NB4 (cell line): ENCODE results near the gene PASK.

ENCODE experiments used
- DNase-seq: peaks from one replicate; pipeline ENCODE4 v3.0.0; 2010; ENCODE audit warnings: low read depth
- H3K4me3 ChIP-seq: one replicate; pipeline ENCODE4 v1.5.1; 2011; ENCODE audit warnings: mild to moderate bottlenecking, low read depth, low read length, moderate library complexity
- MYC ChIP-seq: IDR thresholded peaks from 2 replicates; pipeline ENCODE4 v1.6.1; 2011; ENCODE audit warnings: low read depth, low read length
- POLR2A ChIP-seq: IDR thresholded peaks from 2 replicates; pipeline ENCODE4 v1.6.1; 2011; ENCODE audit warnings: mild to moderate bottlenecking; ENCODE audit not compliant: insufficient read length; ENCODE audit errors: extremely low read depth
- TF ChIP-seq, protein P1 (sequence below): IDR thresholded peaks from 2 replicates; pipeline ENCODE4 v1.6.1; 2011; ENCODE audit warnings: low read depth, low read length
- TF ChIP-seq, protein P2 (sequence below): IDR thresholded peaks from one replicate; pipeline ENCODE4 v1.5.1; 2012; ENCODE audit warnings: low read depth, low read length

PASK gene

DNA sequence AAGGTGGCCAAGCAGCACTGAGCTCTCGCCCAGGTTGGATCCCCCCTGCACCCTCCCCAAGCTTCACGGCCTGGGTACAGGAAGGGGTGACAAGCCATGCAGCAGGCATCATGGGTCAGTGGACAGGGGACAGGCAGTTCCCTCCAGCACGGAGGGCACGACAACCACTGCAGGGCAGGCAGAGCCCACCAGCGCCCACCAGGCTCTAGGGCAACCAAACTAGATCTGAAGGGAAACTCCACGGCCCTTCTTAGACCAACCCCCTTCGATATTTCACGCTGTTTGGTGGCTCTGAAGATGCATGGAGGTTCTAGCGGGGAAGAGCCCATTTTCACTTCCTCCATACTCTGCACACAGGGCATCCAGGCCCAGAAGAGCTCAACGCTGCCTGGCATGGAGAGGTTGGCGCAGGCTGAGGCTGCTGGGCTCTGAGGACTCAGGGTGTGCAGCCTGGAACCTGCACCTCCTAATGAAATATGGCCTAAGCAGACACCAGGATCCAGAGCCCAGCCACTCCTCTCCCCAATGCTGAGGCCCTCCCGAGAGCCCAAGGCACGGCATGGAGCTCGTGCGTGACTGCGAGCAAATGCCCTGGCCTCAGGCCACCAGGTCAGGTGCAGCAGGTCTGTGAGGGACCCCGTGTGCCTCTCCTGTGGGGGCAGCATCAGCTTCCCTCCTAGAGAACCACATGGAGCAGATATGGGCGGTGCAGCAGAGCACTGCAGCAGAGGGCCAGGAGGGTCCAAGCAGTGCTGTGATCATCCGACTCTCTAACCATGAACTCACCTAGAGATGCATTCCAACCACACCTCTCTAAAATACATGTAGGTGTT lies 38.4 kb downstream of the PASK start:
- no peak overlapping the region for H3K4me3 ChIP-seq
- TF ChIP-seq, protein P1, sequence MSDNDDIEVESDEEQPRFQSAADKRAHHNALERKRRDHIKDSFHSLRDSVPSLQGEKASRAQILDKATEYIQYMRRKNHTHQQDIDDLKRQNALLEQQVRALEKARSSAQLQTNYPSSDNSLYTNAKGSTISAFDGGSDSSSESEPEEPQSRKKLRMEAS = no peak
- TF ChIP-seq POLR2A = no peak
- no peak for TF ChIP-seq MYC
- TF ChIP-seq, protein P2, sequence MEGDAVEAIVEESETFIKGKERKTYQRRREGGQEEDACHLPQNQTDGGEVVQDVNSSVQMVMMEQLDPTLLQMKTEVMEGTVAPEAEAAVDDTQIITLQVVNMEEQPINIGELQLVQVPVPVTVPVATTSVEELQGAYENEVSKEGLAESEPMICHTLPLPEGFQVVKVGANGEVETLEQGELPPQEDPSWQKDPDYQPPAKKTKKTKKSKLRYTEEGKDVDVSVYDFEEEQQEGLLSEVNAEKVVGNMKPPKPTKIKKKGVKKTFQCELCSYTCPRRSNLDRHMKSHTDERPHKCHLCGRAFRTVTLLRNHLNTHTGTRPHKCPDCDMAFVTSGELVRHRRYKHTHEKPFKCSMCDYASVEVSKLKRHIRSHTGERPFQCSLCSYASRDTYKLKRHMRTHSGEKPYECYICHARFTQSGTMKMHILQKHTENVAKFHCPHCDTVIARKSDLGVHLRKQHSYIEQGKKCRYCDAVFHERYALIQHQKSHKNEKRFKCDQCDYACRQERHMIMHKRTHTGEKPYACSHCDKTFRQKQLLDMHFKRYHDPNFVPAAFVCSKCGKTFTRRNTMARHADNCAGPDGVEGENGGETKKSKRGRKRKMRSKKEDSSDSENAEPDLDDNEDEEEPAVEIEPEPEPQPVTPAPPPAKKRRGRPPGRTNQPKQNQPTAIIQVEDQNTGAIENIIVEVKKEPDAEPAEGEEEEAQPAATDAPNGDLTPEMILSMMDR = no peak
- no peak for DNase-seq

DNA sequence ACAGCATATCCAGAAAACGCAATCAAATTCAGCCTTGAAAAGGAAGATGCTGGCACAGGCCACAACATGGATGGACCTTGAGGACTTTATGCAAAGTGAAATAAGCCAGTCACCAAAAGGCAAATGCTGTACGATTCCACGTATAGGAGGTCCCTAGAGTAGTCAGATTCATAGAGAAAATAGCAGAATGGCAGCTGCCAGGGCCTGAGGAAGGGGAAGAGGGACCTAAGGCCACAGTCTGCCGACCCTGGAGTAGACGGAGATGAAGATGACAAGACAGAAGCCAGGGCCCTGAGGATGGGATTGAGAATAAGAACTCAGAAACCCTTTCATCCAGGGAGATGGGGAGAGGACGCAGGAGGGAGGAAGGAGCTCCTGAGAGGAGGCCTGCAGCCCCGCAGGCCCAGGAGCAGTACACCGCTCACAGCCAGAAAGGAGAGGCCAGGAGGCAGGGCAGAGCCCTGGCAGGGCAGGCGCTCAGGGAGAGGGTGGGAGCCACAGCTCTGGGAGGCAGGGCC lies 39.1 kb downstream of the PASK start:
- H3K4me3 ChIP-seq = no peak overlapping the region
- no peak for TF ChIP-seq POLR2A
- TF ChIP-seq, protein P2 = no peak
- TF ChIP-seq, protein P1 = no peak
- TF ChIP-seq MYC = no peak
- DNase-seq = no peak

DNA sequence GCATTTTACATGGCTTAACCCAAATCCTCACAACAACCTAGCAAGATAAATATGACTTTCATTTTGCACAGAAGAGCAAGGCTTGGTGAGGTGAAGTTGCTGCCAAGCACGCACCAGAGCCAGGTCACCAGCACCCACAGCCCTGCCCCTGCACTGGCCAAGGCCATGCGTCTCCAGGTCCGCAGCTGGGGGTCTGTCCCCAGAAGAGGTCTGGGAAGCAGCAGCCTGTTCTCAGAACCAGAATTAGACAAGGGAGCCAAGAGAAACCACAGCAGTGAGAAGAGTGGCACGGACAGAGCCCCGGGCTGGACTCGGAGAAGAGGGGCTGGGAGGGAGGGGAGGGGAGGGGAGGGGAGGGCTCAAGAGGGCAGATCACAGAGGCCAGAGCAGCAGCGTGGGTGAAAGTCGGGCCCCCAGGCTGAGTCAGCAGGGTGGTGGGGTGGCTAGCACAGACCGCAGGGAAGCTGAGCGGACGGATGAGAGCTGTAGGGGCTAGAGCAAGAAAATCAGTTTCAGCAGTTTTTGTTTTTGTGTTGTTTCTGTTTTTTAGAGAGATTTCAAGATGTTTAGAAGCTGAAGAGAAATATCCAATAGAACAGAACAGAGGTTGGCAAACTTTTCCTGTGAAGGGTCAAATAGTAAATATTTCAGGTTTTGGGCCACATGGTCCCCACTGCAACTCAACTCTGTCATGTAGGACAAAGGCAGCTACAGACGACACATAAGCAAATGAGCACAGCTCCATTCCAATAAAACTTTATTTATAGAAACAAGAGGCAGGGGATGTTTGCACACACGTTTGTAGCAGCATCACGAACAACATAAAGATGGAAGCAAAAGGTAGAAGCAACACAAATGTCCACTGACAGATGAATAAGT lies 39.8 kb downstream of the PASK start:
- H3K4me3 ChIP-seq = no peak overlapping the region
- DNase-seq = no peak
- no peak for TF ChIP-seq POLR2A
- TF ChIP-seq, protein P1 = no peak
- TF ChIP-seq MYC = no peak
- TF ChIP-seq, protein P2 = no peak

DNA sequence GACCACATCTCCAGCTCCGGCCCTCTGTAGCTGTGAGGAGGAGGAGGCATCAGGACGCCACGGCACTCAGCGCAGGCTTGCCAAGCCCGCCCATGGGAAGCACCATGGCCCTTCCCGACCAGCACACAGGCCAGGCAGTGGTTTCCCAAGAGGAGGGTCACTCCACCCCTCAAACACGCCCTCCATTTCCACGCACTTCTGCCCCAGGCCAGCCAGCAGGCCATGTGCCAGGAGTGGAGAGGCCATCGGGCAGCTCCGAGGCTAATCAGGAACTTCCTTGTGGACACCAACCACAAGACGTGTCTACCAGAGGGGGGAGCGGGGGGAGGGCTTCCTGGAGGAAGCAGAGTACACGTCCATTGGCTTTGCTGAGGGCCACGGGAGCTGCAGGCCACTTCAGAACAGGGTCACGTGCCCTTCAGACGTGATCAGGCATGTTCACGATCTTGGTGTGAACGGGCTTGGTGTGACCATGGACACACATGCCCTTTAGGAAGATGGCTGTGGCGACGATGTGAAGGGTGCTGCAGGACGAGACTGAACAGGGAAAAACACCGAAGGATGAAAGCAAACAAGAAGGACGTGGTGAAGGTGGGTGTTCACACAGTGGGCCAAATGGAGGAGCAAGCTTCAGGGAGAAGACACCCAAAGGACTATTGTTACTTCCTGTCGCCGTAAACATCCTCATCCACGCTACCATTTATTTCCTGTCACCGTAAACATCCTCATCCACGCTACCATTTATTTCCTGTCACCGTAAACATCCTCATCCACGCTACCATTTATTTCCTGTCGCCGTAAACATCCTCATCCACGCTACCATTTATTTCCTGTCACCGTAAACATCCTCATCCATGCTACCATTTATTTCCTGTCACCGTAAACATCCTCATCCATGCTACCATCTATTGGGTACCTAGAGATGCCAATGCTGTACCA lies 40.7 kb downstream of the PASK start:
- H3K4me3 ChIP-seq = no peak overlapping the region
- DNase-seq = no peak
- TF ChIP-seq MYC = no peak
- TF ChIP-seq POLR2A = no peak
- TF ChIP-seq, protein P2 = no peak
- TF ChIP-seq, protein P1 = no peak

DNA sequence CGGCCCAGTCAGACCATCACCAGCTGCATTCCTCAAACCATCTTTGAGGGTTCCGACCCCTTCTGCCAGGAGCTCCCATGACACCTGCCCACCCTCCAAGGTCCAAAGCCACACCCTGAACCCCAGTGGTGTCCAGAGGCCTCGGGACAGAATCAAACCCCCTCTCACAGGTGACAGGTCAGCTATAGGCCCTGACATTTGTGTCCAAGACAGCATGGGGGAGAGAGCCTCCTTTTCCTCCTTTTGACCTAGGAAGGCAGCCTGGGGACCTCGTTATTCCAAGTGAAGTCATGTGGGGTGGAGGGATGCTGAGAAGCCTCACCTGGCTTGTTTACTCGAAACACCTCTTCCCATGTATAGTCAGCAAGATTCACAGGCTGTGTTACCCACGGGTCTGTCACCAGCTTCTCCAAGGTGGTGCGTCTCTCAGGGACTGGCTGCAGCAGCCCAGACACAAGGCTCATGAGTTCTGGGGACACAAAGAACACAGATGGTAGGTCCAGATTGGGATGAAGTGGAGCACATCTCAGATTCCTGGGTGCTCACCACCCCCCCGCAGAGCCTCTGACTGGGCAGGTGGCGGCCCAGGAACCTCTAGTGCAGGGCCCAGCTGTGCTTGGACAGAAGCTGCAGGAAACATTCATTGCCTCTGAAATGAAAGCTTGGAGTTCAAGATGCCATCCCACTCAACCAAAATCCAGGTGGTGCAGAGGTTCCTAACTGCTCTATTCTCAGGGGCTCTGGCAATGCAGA lies 42.1 kb downstream of the PASK start:
- TF ChIP-seq, protein P1 = no peak
- TF ChIP-seq MYC (no peak), POLR2A (no peak)
- TF ChIP-seq, protein P2 = no peak
- DNase-seq = no peak
- no peak overlapping the region for H3K4me3 ChIP-seq
